SK-MEL-5 (cell line): ENCODE results near the gene MAGEB1. TPM values are rescaled to one million over a fixed set of nuclear protein-coding genes. Genes with fewer than 3 reads are reported as not detected.
A peak's percentile ranks its signal among the peaks of the same experiment; 100 is the strongest.

Experiments
- DNase-seq: peaks from one replicate; pipeline ENCODE4 v3.0.0-alpha.2; 2016; ENCODE audit warnings: low read depth, low spot score
- in situ Hi-C: cut with HindIII; loops from 2 replicates; pipeline ENCODE4 v1.10.0; 2016; ENCODE audit warnings: low sequenced_read_pairs, high pct_unique_total_duplicates, low pct_unique_long_range_greater_than_20kb
- polyA plus RNA-seq, 2 experiments: library from polyadenylated mRNA; depleted of rRNA; stranded (reverse); fragments of >200 nt; gene quantifications; 2 replicates each; pipeline ENCODE4 v1.2.3, GENCODE V29; 2015
- total RNA-seq: library from RNA; depleted of rRNA; stranded (reverse); fragments of >200 nt; shearing (Covaris generic); gene quantifications from 2 replicates; pipeline ENCODE4 v1.2.3, GENCODE V29; 2014; rRNA removed

Gene MAGEB1
- total RNA-seq = not detected in 2 replicates
- 0.11 and 0.49 TPM in 2 replicates for polyA plus RNA-seq (2015; cell fraction: cytosol; rRNA removed)
- polyA plus RNA-seq (2015; cell fraction: nucleus; rRNA removed) = 0.20 TPM in 1 of 2 replicates, not detected in the other

- in situ Hi-C loops = no loop called here
- peak; percentile 0 for DNase-seq
Observed at GRCh38 chrX:30246769-30247489, at the start of gene MAGEB1. Gene MAGEB1 (plus strand): TSS chrX:30247146. CDS start chrX:30250494, 3,348 bp downstream.

GRCh38 chrX:30212172-30212571, 34.8 kb upstream of the MAGEB1 start:
- in situ Hi-C loops = no loop called here
- peak; percentile 2 for DNase-seq

- peak; percentile 61 for DNase-seq
- in situ Hi-C loops = no loop called here
Observed at GRCh38 chrX:30215357-30215843, 31.5 kb upstream of the MAGEB1 start, which contains the start of gene MAGEB2. Gene MAGEB2 (plus strand): TSS chrX:30215563. CDS start chrX:30218581, 3,018 bp downstream.

- no peak for DNase-seq
- in situ Hi-C loops = no loop called here
Observed at GRCh38 chrX:30217465-30217864, 29.5 kb upstream of the MAGEB1 start.

GRCh38 chrX:30219372-30219771, 27.6 kb upstream of the MAGEB1 start:
- in situ Hi-C loops = no loop called here
- no peak for DNase-seq

GRCh38 chrX:30220661-30221060, 26.3 kb upstream of the MAGEB1 start:
- DNase-seq = no peak
- in situ Hi-C loops = no loop called here

GRCh38 chrX:30224536-30224935, 22.4 kb upstream of the MAGEB1 start:
- DNase-seq = no peak
- in situ Hi-C loops = no loop called here

GRCh38 chrX:30228526-30228925, 18.4 kb upstream of the MAGEB1 start:
- no peak for DNase-seq
- in situ Hi-C loops = no loop called here

- no peak for DNase-seq
- in situ Hi-C loops = no loop called here
Observed at GRCh38 chrX:30230395-30230794, 16.6 kb upstream of the MAGEB1 start, which contains the start of gene MAGEB3. Gene MAGEB3 (plus strand): TSS chrX:30230657. CDS start chrX:30235925, 5,268 bp downstream.

- DNase-seq = no peak
- in situ Hi-C loops = no loop called here
Observed at GRCh38 chrX:30241724-30242415, 5.1 kb upstream of the MAGEB1 start, which contains the start of gene MAGEB4. Gene MAGEB4 (plus strand): TSS chrX:30242000. CDS start chrX:30242136, 136 bp downstream.

- in situ Hi-C loops = no loop called here
Observed at GRCh38 chrX:30248854-30249253, 1.9 kb downstream of the MAGEB1 start.

GRCh38 chrX:30253257-30253656, 6.3 kb downstream of the MAGEB1 start:
- no peak for DNase-seq
- in situ Hi-C loops = no loop called here

More at GRCh38 chrX:30248854-30249253, 1.9 kb downstream of the MAGEB1 start:
- no peak for DNase-seq

GRCh38 chrX:30259927-30260326, 13.0 kb downstream of the MAGEB1 start:
- in situ Hi-C loops = no loop called here
- no peak for DNase-seq

- in situ Hi-C loops = no loop called here
- DNase-seq = no peak
Observed at GRCh38 chrX:30261012-30261411, 14.1 kb downstream of the MAGEB1 start.

- in situ Hi-C loops = no loop called here
- no peak for DNase-seq
Observed at GRCh38 chrX:30262763-30263162, 15.8 kb downstream of the MAGEB1 start.

- in situ Hi-C loops = no loop called here
- no peak for DNase-seq
Observed at GRCh38 chrX:30270639-30271038, 23.7 kb downstream of the MAGEB1 start.

- DNase-seq = peak; percentile 53
- in situ Hi-C loops = no loop called here
Observed at GRCh38 chrX:30275498-30275897, 28.6 kb downstream of the MAGEB1 start.

GRCh38 chrX:30278365-30278764, 31.4 kb downstream of the MAGEB1 start:
- DNase-seq = no peak
- in situ Hi-C loops = no loop called here
